Effector CD8-positive, alpha-beta T cell (primary cell): ENCODE data around the gene MBTD1.

Experiments used
- DNase-seq: peaks from one replicate; lab custom pipeline; 2025; lab: John Stamatoyannopoulos, UW

Gene MBTD1

GRCh38 chr17:51147650-51148049, 112.2 kb downstream of the MBTD1 start:
- DNase-seq, result no peak

GRCh38 chr17:51144266-51145022, 115.4 kb downstream of the MBTD1 start:
- DNase-seq, result no peak

DNA sequence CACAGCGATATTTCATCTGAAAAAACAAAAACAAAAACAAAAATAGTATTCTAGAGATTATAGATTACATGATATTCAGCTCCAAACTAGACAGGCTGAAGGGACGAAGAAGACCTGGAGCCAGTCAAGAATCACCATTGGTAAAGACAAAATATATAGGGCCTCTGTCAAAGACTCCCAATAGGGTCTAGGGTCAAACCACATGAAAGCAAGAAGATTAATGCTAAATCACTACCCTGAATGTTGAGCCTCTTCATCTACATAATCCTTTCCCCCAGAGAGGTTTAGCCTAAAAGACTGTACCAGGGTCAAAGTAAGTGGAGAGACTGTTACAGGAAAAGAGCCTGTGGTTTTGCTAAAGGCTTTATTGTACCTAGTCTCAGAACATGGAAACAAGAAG, 117.3 kb downstream of the MBTD1 start:
- DNase-seq, result no peak

DNA sequence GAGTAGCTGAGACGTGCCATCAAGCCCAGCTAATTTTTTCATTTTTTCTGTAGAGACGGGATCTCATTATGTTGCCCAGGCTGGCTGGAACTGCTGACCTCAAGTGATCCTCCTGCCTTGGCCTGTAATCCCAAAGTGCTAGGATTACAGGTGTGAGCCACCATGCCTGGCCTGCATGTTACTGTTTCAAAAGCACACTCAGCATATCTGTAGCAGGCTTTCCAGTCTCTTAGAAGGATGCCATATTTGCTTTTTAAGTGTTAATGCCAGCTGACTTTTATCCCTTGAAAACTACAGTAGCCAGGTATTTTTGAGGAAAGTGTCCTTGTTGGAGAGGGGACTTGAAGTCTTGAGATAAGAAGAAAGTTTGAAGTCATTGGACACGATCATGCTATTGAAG, 123.9 kb downstream of the MBTD1 start:
- no peak for DNase-seq

- no peak for DNase-seq
Observed at GRCh38 chr17:51133365-51133764, 126.5 kb downstream of the MBTD1 start.

DNA sequence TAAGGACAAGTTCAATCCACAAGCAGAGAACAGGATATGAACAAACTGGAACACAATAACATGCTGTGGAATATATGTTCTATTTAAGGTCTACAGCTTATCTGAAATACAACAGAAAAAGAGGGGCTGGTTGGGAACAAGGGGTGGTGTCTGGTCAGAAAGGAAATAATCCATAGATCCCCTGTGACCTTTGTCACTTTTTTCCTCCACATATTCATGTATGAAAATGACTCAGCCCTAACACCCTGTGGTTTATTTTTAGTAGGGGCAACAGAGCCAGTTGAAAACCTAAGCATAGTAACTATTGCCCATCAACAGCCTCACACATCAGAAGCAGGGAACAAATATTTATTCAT, 126.9 kb downstream of the MBTD1 start:
- no peak for DNase-seq

DNA sequence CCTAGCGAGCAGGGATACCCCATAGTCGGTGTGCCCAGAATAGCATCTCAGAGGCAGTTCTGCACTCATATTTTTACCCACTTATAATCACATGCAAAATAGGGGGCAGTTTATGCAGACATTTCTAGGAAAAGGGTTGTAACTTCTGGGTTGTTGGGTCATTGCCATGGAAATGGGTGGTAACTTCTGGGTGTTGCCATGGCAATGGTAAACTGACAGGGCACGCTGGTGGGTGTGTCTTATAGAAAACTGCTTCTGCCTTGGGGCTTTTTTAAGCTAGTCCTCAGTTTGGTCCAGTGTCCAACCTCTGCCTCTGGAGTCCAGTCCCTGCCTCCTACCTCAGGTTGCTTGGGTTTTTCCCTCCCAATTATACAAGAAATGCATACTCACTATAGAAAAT, 131.8 kb downstream of the MBTD1 start:
- no peak for DNase-seq
